Mesenchymal stem cell (in vitro differentiated cells and primary cell): ENCODE results near the gene TRAF3IP1.

Experiments used
- DNase-seq: peaks from one replicate; pipeline ENCODE4 v3.0.0-alpha.2; 2013
- H2AFZ ChIP-seq: one replicate; pipeline ENCODE4 v1.6.1; 2013; ENCODE audit warnings: low read depth, mild to moderate bottlenecking, control low read depth, inconsistent platforms, low read length, moderate library complexity
- H2AK5ac ChIP-seq: 2 replicates; pipeline ENCODE4 v1.6.1; 2013; ENCODE audit warnings: low read length, moderate library complexity, mild to moderate bottlenecking, inconsistent platforms; ENCODE audit not compliant: severe bottlenecking
- H2BK120ac ChIP-seq: one replicate; pipeline ENCODE4 v1.6.1; 2013; ENCODE audit warnings: low read depth, mild to moderate bottlenecking, inconsistent platforms, low read length, moderate library complexity
- H2BK12ac ChIP-seq, 2 experiments: one replicate each; pipeline ENCODE4 v1.6.1; 2013; ENCODE audit warnings: inconsistent platforms in 2 of 2, low read length in 2 of 2, mild to moderate bottlenecking in 2 of 2, moderate library complexity in 2 of 2, control low read depth in 1 of 2
- H2BK15ac ChIP-seq: one replicate; pipeline ENCODE4 v1.6.1; 2013; ENCODE audit warnings: mild to moderate bottlenecking, low read depth, inconsistent platforms; ENCODE audit not compliant: poor library complexity, severe bottlenecking
- H2BK5ac ChIP-seq: 2 replicates; pipeline ENCODE4 v1.6.1; 2013; ENCODE audit warnings: low read depth, mild to moderate bottlenecking, low read length, control low read depth, inconsistent platforms; ENCODE audit not compliant: poor library complexity, severe bottlenecking
- H3K14ac ChIP-seq, 2 experiments: one replicate each; pipeline ENCODE4 v1.6.1; 2013; ENCODE audit warnings: inconsistent platforms in 2 of 2, low read length in 2 of 2, control low read depth in 1 of 2, mild to moderate bottlenecking in 1 of 2, moderate library complexity in 1 of 2
- H3K18ac ChIP-seq, 2 experiments: one replicate each; pipeline ENCODE4 v1.6.1; 2013; ENCODE audit warnings: inconsistent platforms in 2 of 2, low read length in 2 of 2, control low read depth in 1 of 2, low read depth in 1 of 2, mild to moderate bottlenecking in 1 of 2
- H3K23ac ChIP-seq, 2 experiments: one replicate each; pipeline ENCODE4 v1.6.1; 2013; ENCODE audit warnings: inconsistent platforms in 2 of 2, low read length in 2 of 2, mild to moderate bottlenecking in 2 of 2, moderate library complexity in 2 of 2, control low read depth in 1 of 2
- H3K27ac ChIP-seq: 2 replicates; pipeline ENCODE4 v1.5.1; 2013; ENCODE audit warnings: mild to moderate bottlenecking, moderate library complexity, low read length, control low read depth, inconsistent platforms; ENCODE audit not compliant: poor library complexity, severe bottlenecking
- H3K27me3 ChIP-seq, 2 experiments: 2 replicates each; pipeline versions ENCODE4 v1.6.1 to v1.7.0; 2013; ENCODE audit warnings: low read length in 2 of 2, mild to moderate bottlenecking in 2 of 2, moderate library complexity in 2 of 2, control low read depth in 1 of 2, inconsistent platforms in 1 of 2; ENCODE audit not compliant: control insufficient read depth in 1 of 2, insufficient read depth in 1 of 2
- H3K36me3 ChIP-seq, 2 experiments: 2 replicates each; pipeline versions ENCODE4 v1.6.1 to v1.7.0; 2013; ENCODE audit warnings: low read length in 2 of 2, control low read depth in 1 of 2, inconsistent platforms in 1 of 2, low read depth in 1 of 2, mild to moderate bottlenecking in 1 of 2; ENCODE audit not compliant: insufficient read depth in 2 of 2, control insufficient read depth in 1 of 2
- H3K4ac ChIP-seq, 2 experiments: one replicate each; pipeline ENCODE4 v1.6.1; 2013; ENCODE audit warnings: inconsistent platforms in 2 of 2, low read length in 2 of 2, mild to moderate bottlenecking in 2 of 2, moderate library complexity in 2 of 2, control low read depth in 1 of 2, low read depth in 1 of 2
- H3K4me1 ChIP-seq: 2 replicates; pipeline ENCODE4 v1.6.1; 2013; ENCODE audit warnings: low read depth, low read length, control low read depth; ENCODE audit not compliant: control insufficient read depth, insufficient read depth
- H3K4me2 ChIP-seq: 2 replicates; pipeline ENCODE4 v1.6.1; 2013; ENCODE audit warnings: low read length, mild to moderate bottlenecking, inconsistent platforms; ENCODE audit not compliant: poor library complexity, severe bottlenecking
- H3K4me3 ChIP-seq, 2 experiments: 2 replicates each; pipeline versions ENCODE4 v1.5.1 to v1.7.0; 2013; ENCODE audit warnings: low read length in 2 of 2, mild to moderate bottlenecking in 2 of 2, control low read depth in 1 of 2, low read depth in 1 of 2; ENCODE audit not compliant: insufficient read depth in 1 of 2
- H3K79me1 ChIP-seq: replicated peaks from 2 replicates; pipeline ENCODE4 v1.6.1; 2013; ENCODE audit warnings: mild to moderate bottlenecking, control low read depth, low read length, inconsistent platforms; ENCODE audit not compliant: poor library complexity, severe bottlenecking
- H3K9ac ChIP-seq: 2 replicates; pipeline ENCODE4 v1.7.0; 2013; ENCODE audit warnings: mild to moderate bottlenecking, low read length, moderate library complexity
- H3K9me3 ChIP-seq: 2 replicates; pipeline ENCODE4 v1.7.0; 2013; ENCODE audit warnings: mild to moderate bottlenecking, low read length; ENCODE audit not compliant: control insufficient read depth
- H4K8ac ChIP-seq: one replicate; pipeline ENCODE4 v1.6.1; 2013; ENCODE audit warnings: inconsistent platforms, mild to moderate bottlenecking, low read length, moderate library complexity
- H4K91ac ChIP-seq: one replicate; pipeline ENCODE4 v1.6.1; 2013; ENCODE audit warnings: mild to moderate bottlenecking, low read length, inconsistent platforms
- WGBS: methylation state at CpG from one replicate; pipeline ENCODE4 v1.1.7; 2013; ENCODE audit warnings: mixed read lengths; 5-methylcytosine and 5-hydroxymethylcytosine counted together

The TRAF3IP1 gene

DNA sequence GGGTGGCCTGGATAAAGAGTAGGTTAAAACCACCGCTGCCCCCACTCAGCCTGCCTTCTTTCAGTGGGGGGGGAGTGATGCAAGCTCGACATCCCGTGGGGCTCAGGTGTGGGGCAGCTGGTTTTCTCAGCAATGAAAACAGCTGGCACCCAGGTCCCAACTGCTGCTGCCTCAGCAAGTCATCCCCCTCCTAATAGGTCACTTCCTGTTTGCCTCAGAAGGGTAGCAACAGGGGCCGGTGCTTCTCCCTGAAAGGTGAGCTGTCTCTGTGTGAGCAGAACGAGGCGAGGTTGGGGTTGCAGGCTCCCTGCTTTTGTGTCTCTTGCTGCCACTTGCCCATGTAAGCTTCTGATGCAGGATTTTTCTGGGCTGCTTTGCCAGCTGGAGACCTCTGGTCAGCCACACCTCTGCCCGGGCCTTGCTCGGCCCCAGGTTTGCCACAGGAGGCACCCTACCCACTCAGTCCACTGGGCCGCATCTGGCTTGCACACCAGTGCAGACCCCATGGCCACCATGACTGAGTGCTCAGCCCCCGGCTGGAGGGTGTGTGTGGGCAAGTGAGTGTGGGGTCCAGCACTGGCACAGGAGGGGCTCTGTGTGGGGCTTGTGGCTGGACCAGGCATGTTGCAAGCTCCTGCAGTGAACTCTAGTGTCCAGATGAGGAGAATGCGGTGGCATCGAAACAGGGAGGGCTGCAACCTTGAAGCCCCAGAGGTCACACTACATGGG, 94.9 kb downstream of the TRAF3IP1 start:
- Histone ChIP-seq H3K4me1 (peaks cover 10% of the 10 kb centered on the region), H2BK5ac (no peak overlapping the region)
- WGBS = 63% methylated on average over 12 of the region's 12 CpGs

DNA sequence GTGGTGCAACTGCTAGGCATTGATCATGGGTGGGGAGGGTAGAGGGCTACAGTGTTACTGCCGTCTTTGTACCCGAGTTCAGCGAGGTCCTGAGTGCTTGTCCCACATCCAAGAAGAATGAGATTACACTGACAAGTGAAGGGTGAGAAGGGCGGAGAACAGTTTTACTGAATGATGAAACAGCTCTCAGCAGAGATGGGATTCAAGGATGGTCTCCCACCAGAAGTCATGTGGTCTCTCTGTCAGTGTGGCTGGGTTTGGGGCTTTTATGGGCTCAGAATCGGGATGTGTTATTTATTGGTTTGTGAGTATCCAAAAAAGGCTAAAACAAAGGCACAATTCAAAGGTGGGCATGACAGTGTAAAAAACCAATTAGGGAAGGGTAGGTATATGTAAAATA, 95.6 kb downstream of the TRAF3IP1 start:
- Histone ChIP-seq H3K79me1 (no peaks in the 10 kb centered on the region), H3K18ac (no peak overlapping the region), H2AK5ac (no peak overlapping the region), H2BK120ac (no peak overlapping the region), H3K4me3 (no peak overlapping the region), H3K27ac (no peak overlapping the region), H3K27me3 (no peaks in the 10 kb centered on the region), H2BK5ac (no peak overlapping the region), H3K9ac (no peak overlapping the region), H3K36me3 (peaks cover 0 to 6% of the 10 kb centered on the region in 2 experiments), H4K91ac (no peak overlapping the region), H3K23ac (no peak overlapping the region), H2AFZ (no peak overlapping the region), H2BK12ac (no peak overlapping the region), H3K4me1 (peaks cover 10% of the 10 kb centered on the region), H3K14ac (no peak overlapping the region), H3K4me2 (no peak overlapping the region), H3K9me3 (peaks cover 6% of the 10 kb centered on the region), H4K8ac (no peak overlapping the region), H2BK15ac (no peak overlapping the region), H3K4ac (no peak overlapping the region)
- 94% methylated on average over 5 of the region's 5 CpGs for WGBS
- no peak for DNase-seq

More for the DNA sequence above, 94.9 kb downstream of the TRAF3IP1 start:
- Histone ChIP-seq H2BK12ac (no peak overlapping the region), H3K4ac (no peak overlapping the region), H2BK120ac (no peak overlapping the region), H3K36me3 (peaks cover 0 to 8% of the 10 kb centered on the region in 2 experiments), H3K79me1 (no peaks in the 10 kb centered on the region), H4K91ac (no peak overlapping the region), H4K8ac (no peak overlapping the region), H3K27me3 (no peaks in the 10 kb centered on the region), H2AK5ac (no peak overlapping the region), H3K23ac (no peak overlapping the region), H2BK15ac (no peak overlapping the region), H3K4me2 (no peak overlapping the region), H3K18ac (no peak overlapping the region), H3K4me3 (no peak overlapping the region), H3K9me3 (peaks cover 6% of the 10 kb centered on the region), H3K27ac (no peak overlapping the region), H2AFZ (no peak overlapping the region), H3K14ac (no peak overlapping the region), H3K9ac (no peak overlapping the region)
- DNase-seq = no peak

DNA sequence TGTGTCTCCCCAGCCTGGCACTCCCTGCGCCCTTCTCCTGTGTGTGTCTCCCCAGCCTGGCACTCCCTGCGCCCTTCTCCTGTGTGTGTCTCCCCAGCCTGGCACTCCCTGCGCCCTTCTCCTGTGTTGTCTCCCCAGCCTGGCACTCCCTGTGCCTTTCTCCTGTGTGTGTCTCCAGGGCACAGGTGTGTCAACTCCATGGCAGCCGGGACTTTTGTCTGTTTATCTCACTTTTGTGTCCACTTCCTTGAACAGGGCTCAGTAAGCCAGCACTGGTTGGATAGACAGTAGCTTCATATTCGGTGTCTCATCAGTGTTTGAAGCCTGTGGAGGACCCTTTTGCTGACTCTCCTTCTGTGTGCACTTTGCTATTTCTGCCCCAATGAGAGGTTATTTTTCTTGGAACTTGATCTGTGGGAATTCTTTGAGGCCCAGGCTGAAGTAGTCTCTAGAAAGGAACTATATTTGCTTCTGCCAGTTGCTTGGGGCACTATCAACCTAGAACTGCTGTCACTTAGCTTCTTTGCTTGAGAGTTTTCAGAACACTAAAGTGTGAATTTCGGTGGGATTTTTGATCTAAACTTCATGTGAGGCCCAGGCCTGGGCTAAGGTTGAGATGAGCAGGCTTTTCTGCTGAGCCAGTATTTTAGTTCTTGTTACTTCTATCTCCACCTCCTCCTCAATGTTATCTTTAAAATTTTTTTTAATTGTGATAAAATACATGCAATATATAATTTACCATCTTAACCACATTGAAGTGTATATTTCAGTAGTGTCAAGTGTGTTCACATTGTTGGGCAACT, 98.1 kb downstream of the TRAF3IP1 start:
- no peak overlapping the region for H2BK120ac ChIP-seq
- peaks cover 6% of the 10 kb centered on the region for H3K9me3 ChIP-seq
- no peak overlapping the region for H3K18ac ChIP-seq
- H4K91ac ChIP-seq = no peak overlapping the region
- H2BK15ac ChIP-seq = no peak overlapping the region
- H3K4me2 ChIP-seq = no peak overlapping the region
- no peak overlapping the region for H2AFZ ChIP-seq
- no peaks in the 10 kb centered on the region for H3K79me1 ChIP-seq
- H3K4ac ChIP-seq = no peak overlapping the region
- H3K27me3 ChIP-seq = no peaks in the 10 kb centered on the region
- peaks cover 19% of the 10 kb centered on the region for H3K4me1 ChIP-seq
- H3K4me3 ChIP-seq = no peak overlapping the region
- no peak for DNase-seq
- H3K36me3 ChIP-seq = peaks cover 0 to 7% of the 10 kb centered on the region in 2 experiments
- H3K23ac ChIP-seq = no peak overlapping the region
- no peak overlapping the region for H3K9ac ChIP-seq
- H4K8ac ChIP-seq = no peak overlapping the region
- H2BK5ac ChIP-seq = no peak overlapping the region
- 96% methylated on average over 4 of the region's 6 CpGs for WGBS
- no peak overlapping the region for H2AK5ac ChIP-seq
- H2BK12ac ChIP-seq = no peak overlapping the region
- no peak overlapping the region for H3K14ac ChIP-seq
- H3K27ac ChIP-seq = no peak overlapping the region

DNA sequence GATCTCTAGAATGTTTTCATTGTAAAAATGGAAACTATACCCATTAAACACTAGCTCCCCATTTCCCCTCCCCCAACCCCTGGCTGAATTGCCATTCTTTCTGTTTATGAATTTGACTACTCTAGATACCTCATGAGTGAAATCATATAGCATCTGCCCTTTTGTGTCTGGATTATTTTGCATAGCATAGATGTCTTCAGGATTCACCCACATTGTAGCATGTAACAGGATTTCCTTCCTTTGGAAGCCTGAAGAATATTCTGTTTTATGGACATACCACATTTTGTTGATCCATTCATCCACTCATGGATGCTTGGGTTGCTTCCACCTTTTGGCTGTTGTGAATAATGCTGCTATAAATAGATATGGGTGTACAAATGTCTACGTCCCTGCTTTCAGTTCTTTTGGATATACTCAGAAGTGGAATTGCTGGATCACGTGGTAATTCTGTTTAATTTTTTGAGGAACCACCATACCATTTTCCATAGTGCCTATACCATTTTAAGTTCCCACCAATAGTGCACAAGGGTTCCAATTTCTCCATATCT, 98.8 kb downstream of the TRAF3IP1 start:
- H3K18ac ChIP-seq = no peak overlapping the region
- H2BK12ac ChIP-seq = no peak overlapping the region
- DNase-seq = no peak
- H3K9ac ChIP-seq = no peak overlapping the region
- H3K36me3 ChIP-seq = peaks cover 0 to 7% of the 10 kb centered on the region in 2 experiments
- no peaks in the 10 kb centered on the region for H3K27me3 ChIP-seq
- H3K27ac ChIP-seq = no peak overlapping the region
- no peak overlapping the region for H3K14ac ChIP-seq
- WGBS = 100% methylated on average over 2 of the region's 2 CpGs
- H2BK5ac ChIP-seq = no peak overlapping the region
- H2AFZ ChIP-seq = no peak overlapping the region
- H4K91ac ChIP-seq = no peak overlapping the region
- H3K79me1 ChIP-seq = no peaks in the 10 kb centered on the region
- H2BK120ac ChIP-seq = no peak overlapping the region
- no peak overlapping the region for H3K23ac ChIP-seq
- H2AK5ac ChIP-seq = no peak overlapping the region
- peaks cover 6% of the 10 kb centered on the region for H3K9me3 ChIP-seq
- H3K4ac ChIP-seq = no peak overlapping the region
- no peak overlapping the region for H3K4me2 ChIP-seq
- peaks cover 25% of the 10 kb centered on the region for H3K4me1 ChIP-seq
- H2BK15ac ChIP-seq = no peak overlapping the region
- H3K4me3 ChIP-seq = no peak overlapping the region
- H4K8ac ChIP-seq = no peak overlapping the region
